SK-MEL-5 (cell line): ENCODE results near the gene TMPRSS9. TPM values are rescaled to one million over a fixed set of nuclear protein-coding genes. Genes with fewer than 3 reads are reported as not detected.
A peak's percentile ranks its signal among the peaks of the same experiment; 100 is the strongest.

ENCODE experiments used
- DNase-seq: peaks from one replicate; pipeline ENCODE4 v3.0.0-alpha.2; 2016; ENCODE audit warnings: low read depth, low spot score
- in situ Hi-C: cut with HindIII; loops from 2 replicates; pipeline ENCODE4 v1.10.0; 2016; ENCODE audit warnings: low sequenced_read_pairs, high pct_unique_total_duplicates, low pct_unique_long_range_greater_than_20kb
- polyA plus RNA-seq, 2 experiments: library from polyadenylated mRNA; depleted of rRNA; stranded (reverse); fragments of >200 nt; gene quantifications; 2 replicates each; pipeline ENCODE4 v1.2.3, GENCODE V29; 2015
- total RNA-seq: library from RNA; depleted of rRNA; stranded (reverse); fragments of >200 nt; shearing (Covaris generic); gene quantifications from 2 replicates; pipeline ENCODE4 v1.2.3, GENCODE V29; 2014; rRNA removed

TMPRSS9 gene
- not detected in 2 replicates for total RNA-seq
- 0.06 TPM in 1 of 2 replicates, not detected in the other for polyA plus RNA-seq (2015; cell fraction: cytosol; rRNA removed)
- not detected in 2 replicates for polyA plus RNA-seq (2015; cell fraction: nucleus; rRNA removed)

- in situ Hi-C loops = no loop called here
- no peak for DNase-seq
Measured at GRCh38 chr19:2359992-2360685, at the start of gene TMPRSS9. TMPRSS9 (plus strand) TSS chr19:2360265; CDS start chr19:2389786, 29,521 bp downstream.

- in situ Hi-C loops = no loop called here
- no peak for DNase-seq
Measured at GRCh38 chr19:2311093-2311492, 49.0 kb upstream of the TMPRSS9 start.

- no peak for DNase-seq
- in situ Hi-C loops = no loop called here
Measured at GRCh38 chr19:2312820-2313501, 47.1 kb upstream of the TMPRSS9 start.

GRCh38 chr19:2315121-2315817 lies 44.8 kb upstream of the TMPRSS9 start:
- in situ Hi-C loops = no loop called here
- DNase-seq = no peak

GRCh38 chr19:2315818-2316353 lies 44.2 kb upstream of the TMPRSS9 start:
- in situ Hi-C loops = no loop called here
- DNase-seq = peak; percentile 68

- in situ Hi-C loops = no loop called here
- DNase-seq = no peak
Measured at GRCh38 chr19:2317300-2317699, 42.8 kb upstream of the TMPRSS9 start.

- in situ Hi-C loops = no loop called here
- no peak for DNase-seq
Measured at GRCh38 chr19:2317756-2318155, 42.3 kb upstream of the TMPRSS9 start.

GRCh38 chr19:2318923-2319322 lies 41.1 kb upstream of the TMPRSS9 start:
- in situ Hi-C loops = no loop called here
- no peak for DNase-seq

- in situ Hi-C loops = no loop called here
- no peak for DNase-seq
Measured at GRCh38 chr19:2319551-2319950, 40.5 kb upstream of the TMPRSS9 start.

GRCh38 chr19:2320049-2320448 lies 40.0 kb upstream of the TMPRSS9 start:
- in situ Hi-C loops = no loop called here
- no peak for DNase-seq

- in situ Hi-C loops = no loop called here
- DNase-seq = no peak
Measured at GRCh38 chr19:2320939-2321338, 39.1 kb upstream of the TMPRSS9 start.

GRCh38 chr19:2321565-2322283 lies 38.3 kb upstream of the TMPRSS9 start:
- no peak for DNase-seq

GRCh38 chr19:2323707-2324106 lies 36.4 kb upstream of the TMPRSS9 start:
- no peak for DNase-seq

More at GRCh38 chr19:2321565-2322283, 38.3 kb upstream of the TMPRSS9 start:
- in situ Hi-C loops = no loop called here

GRCh38 chr19:2324220-2324948 lies 35.7 kb upstream of the TMPRSS9 start:
- in situ Hi-C loops = no loop called here
- DNase-seq = no peak

More at GRCh38 chr19:2323707-2324106, 36.4 kb upstream of the TMPRSS9 start:
- in situ Hi-C loops = no loop called here

- no peak for DNase-seq
- in situ Hi-C loops = no loop called here
Measured at GRCh38 chr19:2325281-2326046, 34.6 kb upstream of the TMPRSS9 start.

GRCh38 chr19:2326699-2327360 lies 33.2 kb upstream of the TMPRSS9 start:
- DNase-seq = peak; percentile 32
- in situ Hi-C loops = no loop called here
